ENCODE results near the gene CEL.
"Not testable (repeated sequence)": the region's sequence is repeated elsewhere in the genome, so short reads cannot be mapped to it uniquely, and the experiment has no call there.

The CEL gene

DNA sequence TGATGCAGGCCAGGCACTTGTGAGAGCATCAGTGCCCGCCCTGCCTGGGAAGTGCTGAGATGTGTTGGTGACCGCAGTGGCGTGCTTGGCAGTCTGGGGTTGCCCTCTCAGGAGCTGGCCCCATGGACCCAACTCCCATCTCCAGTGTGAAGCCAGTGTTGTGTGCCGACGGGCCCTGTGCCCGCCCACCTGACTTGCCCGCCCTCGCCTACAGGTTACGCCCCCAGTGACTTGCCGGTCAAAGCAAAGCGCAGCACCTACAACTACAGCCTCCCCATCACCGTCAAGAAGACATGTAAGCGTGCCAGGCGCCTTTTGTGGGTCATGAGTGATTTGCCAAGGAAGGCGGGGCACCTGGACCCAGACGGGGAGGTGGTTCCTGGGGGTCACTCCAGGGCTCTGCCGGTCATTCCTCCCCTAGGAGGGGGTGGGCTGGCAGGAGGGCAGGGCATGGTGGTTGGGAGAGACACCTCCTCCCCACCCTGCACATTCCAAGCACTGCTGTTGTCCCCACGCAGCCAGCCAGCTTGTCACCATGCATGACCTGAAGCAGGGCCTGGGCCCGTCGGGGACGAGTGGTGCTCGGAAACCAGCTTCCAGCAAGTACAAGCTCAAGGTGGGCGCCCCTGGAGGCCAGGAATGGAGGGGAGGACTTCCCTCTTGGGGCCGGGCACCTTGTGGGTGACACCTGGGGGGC is 7.4 kb upstream of the CEL start:
- TF ChIP-seq POLR2A (IDR thresholded peaks at IDR 0.05; ENCODE audit: low read depth, low read length): no peak
- FAIRE-seq (no peak), DNase-seq (ENCODE audit: insufficient read length, low spot score) (no peak)

DNA sequence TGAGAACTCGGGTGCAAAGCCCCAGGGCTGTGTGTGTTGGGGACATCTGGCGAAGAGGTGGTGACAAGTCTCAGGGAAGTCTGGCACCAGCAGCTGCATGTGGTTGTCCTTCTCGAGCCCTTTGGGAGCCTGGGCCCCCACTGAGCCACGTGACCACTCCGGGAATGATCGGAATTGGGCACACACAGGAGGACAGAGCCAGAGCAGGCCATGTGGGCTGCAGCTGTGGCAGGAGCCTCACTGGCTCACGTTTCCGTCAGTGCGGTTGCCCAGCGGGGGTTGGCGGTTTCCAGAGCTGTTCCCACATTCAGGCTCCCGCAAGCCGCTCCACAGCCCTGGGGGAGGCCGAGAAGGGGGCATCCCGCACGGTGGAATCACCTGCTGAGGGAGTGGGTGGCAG is 6.8 kb upstream of the CEL start:
- DNase-seq (ENCODE audit: insufficient read length, low spot score) (no peak), FAIRE-seq (no peak)
- TF ChIP-seq POLR2A (IDR thresholded peaks at IDR 0.05; ENCODE audit: low read depth, low read length): no peak

DNA sequence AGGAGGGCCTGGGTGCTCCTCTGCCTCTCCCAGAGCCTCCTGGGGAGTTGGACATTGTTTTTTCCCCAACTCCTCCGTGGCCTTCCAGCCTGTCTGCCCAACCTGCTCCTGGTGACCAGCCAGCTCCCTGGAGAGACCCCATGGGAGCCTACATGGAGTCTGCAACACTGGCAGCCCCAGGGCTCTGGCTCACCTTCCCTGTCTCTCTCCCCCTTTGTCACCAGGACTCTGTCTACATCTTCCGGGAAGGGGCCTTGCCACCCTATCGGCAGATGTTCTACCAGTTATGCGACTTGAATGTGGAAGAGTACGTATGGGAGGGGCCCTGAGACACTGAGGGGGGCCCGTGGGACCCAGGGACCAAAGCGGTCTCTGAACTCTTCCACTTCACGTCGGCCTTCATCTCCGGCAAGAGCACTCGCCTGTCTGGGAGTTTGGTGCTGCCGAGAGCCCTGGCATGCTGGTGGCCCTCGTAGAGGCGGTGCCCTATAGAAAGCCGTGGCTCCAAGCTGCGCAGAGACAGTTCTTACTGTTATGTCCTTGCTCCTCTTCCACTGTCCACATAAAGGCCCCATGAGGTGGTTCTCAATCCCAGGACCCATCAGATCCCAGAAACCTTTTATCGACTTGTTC is 5.9 kb upstream of the CEL start:
- DNase-seq (ENCODE audit: insufficient read length, low spot score): no peak
- FAIRE-seq: no peak
- no peak for TF ChIP-seq POLR2A (IDR thresholded peaks at IDR 0.05; ENCODE audit: low read depth, low read length)

DNA sequence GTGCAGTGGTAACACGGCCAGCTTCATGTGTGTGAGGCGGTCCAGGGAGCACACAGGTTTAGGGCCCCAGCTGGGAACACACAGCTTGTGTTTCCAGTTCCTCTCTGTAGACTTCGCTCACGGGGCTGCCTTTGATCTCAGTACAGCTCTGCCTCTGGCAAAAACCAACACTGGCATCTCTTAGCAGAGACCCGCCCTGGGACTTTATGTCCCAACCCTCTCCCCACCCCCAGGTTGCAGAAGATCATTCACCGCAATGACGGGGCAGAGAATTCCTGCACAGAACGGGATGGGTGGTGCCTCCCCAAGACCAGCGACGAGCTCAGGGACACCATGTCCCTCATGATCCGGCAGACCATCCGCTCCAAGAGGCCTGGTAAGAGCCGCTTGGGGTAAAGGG is 5.2 kb upstream of the CEL start:
- TF ChIP-seq POLR2A (IDR thresholded peaks at IDR 0.05; ENCODE audit: low read depth, low read length): no peak
- DNase-seq (ENCODE audit: insufficient read length, low spot score) (no peak), FAIRE-seq (no peak)

DNA sequence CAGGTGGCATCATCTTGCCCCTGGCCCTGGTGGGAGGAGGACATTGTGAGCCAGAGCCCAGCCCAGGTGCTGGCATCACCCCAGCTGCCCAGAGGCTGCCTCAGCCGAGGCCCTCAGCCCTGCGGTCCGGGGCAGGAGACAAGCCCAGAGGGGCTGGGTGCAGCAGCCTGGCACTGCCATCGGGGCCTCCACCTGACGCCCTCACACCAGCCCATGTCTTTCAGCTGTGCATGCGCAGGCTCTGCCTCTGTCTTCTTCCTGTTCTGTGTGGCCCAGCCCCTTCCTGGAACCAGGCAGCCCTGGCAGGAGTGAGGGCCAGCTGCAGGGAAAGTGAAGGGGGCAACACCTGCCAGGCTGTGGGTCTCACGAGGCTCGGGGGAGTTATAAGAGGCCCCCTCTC is 4.8 kb upstream of the CEL start:
- DNase-seq (ENCODE audit: insufficient read length, low spot score): no peak
- no peak for FAIRE-seq
- TF ChIP-seq POLR2A (IDR thresholded peaks at IDR 0.05; ENCODE audit: low read depth, low read length): no peak

DNA sequence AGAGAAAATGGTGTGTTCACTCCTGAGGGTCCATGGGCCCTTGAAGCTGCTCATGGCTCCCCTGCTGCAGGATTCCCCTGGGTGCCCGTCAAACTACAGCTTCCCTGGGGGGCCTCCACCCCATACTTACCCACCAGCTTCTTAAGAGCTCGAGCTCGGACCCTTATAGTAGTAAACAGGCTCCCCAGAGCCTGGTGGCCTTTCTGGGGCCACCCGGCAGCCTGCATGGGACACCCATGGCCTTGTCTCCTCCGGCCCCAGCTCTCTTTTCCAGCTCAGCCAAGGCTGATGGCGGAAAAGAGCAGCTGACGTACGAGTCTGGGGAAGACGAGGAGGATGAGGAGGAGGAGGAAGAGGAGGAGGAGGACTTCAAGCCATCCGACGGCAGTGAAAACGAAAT is 4.2 kb upstream of the CEL start:
- no peak for DNase-seq (ENCODE audit: insufficient read length, low spot score)
- FAIRE-seq: no peak
- TF ChIP-seq POLR2A (IDR thresholded peaks at IDR 0.05; ENCODE audit: low read depth, low read length): no peak

DNA sequence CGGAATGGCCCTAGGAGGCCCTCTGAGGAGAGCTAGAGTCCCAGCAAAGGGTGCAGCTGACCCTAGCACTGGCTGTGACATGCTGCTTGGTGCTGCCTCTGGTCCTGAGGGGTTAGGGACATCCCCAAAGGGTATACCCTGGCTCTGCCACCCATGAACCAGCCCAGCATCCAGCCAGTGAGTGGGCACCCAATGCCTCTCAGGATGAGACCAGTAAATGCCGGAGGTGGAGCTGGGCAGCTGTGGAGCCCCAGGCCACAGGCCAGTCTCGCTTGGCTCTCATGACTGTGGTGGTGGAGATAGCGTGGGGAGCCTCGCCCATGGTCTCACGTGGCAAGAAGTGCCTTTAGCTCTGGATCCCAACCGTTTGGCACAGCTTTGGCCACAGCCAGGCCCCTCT is 3.7 kb upstream of the CEL start:
- FAIRE-seq (no peak), DNase-seq (ENCODE audit: insufficient read length, low spot score) (no peak)
- no peak for TF ChIP-seq POLR2A (IDR thresholded peaks at IDR 0.05; ENCODE audit: low read depth, low read length)

DNA sequence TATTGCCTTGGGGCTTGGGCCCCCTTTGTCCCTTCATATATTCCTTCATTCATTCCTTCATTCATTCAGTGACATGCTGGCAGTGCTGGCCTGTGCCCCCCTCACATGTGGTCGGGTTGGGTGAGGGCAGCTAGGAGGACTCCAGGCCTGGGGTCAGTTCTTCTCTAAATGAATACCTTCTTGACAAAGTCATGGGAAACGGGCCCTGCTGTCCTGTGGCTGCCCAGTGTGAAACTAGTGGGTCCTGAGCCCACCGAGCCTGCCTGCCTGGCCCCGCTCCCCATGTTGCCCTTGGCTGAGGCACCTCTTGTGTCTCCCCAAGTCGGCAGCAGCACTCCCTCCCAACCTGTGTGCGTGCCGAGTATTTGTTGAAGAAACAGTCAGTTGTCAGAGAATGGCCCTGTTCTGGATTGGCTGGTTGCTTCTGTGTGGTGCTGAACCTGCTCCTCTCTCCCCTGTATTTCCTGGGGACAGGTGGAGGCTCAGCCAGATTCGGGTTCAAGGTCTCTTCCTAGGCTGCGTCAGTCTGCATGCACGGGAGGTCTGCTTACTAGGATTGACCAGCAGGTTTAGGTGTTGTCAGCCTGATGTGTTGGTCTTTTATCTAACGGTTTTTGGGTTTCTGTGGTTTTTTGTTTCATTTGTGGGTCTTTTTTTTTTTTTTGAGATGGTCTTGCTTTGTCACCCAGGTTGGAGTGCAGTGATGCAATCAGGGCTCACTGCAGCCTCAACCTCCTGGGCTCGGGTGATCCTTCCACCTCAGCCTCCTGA is 3.0 kb upstream of the CEL start:
- no peak for DNase-seq (ENCODE audit: insufficient read length, low spot score)
- FAIRE-seq: no peak

DNA sequence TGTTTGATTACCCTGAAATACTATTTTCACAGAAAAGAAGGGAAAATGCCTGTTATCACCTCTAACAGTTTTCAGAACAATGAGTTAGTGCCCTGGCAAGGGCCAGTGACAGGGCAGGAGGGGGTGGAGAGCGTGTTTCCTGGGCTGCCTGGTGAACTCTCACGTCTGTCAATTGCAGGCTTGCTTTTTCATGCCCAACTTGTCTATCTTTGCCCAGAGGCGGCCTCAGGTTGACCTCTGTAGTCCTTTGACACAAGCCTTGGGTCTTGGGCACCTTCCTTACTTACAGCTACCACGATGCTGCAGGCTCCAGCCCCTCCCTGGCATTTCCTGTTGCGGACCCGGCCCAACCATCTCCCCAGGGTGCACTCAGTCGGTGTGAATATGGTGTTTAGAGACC is 2.2 kb upstream of the CEL start:
- FAIRE-seq (no peak), DNase-seq (ENCODE audit: insufficient read length, low spot score) (no peak)
- TF ChIP-seq POLR2A (IDR thresholded peaks at IDR 0.05; ENCODE audit: low read depth, low read length): no peak

More for the DNA sequence above, 3.0 kb upstream of the CEL start:
- no peak for TF ChIP-seq POLR2A (IDR thresholded peaks at IDR 0.05; ENCODE audit: low read depth, low read length)

DNA sequence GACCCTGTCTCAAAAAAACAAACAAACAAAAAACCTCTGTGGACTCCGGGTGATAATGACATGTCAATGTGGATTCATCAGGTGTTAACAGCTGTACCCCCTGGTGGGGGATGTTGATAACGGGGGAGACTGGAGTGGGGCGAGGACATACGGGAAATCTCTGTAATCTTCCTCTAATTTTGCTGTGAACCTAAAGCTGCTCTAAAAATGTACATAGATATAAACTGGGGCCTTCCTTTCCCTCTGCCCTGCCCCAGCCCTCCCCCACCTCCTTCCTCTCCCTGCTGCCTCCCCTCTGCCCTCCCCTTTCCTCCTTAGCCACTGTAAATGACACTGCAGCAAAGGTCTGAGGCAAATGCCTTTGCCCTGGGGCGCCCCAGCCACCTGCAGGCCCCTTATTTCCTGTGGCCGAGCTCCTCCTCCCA is 1.4 kb upstream of the CEL start:
- no peak for TF ChIP-seq POLR2A (IDR thresholded peaks at IDR 0.05; ENCODE audit: low read depth, low read length)
- DNase-seq (ENCODE audit: insufficient read length, low spot score): no peak
- FAIRE-seq: no peak

DNA sequence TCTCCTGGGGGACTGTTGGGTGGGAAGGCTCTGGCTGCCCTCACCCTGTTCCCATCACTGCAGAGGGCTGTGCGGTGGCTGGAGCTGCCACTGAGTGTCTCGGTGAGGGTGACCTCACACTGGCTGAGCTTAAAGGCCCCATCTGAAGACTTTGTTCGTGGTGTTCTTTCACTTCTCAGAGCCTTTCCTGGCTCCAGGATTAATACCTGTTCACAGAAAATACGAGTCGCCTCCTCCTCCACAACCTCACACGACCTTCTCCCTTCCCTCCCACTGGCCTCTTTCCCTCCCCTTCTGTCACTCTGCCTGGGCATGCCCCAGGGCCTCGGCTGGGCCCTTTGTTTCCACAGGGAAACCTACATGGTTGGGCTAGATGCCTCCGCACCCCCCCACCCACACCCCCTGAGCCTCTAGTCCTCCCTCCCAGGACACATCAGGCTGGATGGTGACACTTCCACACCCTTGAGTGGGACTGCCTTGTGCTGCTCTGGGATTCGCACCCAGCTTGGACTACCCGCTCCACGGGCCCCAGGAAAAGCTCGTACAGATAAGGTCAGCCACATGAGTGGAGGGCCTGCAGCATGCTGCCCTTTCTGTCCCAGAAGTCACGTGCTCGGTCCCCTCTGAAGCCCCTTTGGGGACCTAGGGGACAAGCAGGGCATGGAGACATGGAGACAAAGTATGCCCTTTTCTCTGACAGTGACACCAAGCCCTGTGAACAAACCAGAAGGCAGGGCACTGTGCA is 590 bp upstream of the CEL start:
- FAIRE-seq; DNase-seq (ENCODE audit: insufficient read length, low spot score): not testable (repeated sequence)

DNA sequence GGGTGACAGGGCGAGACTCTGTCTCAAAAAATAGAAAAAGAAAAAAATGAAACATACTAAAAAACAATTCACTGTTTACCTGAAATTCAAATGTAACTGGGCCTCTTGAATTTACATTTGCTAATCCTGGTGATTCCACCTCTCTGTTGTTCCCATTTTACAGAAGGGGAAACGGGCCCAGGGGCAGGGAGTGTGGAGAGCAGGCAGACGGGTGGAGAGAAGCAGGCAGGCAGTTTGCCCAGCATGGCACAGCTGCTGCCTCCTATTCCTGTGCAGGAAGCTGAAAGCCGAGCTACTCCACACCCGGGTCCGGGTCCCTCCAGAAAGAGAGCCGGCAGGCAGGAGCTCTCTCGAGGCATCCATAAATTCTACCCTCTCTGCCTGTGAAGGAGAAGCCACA is 788 bp downstream of the CEL start:
- not testable (repeated sequence) for FAIRE-seq

DNA sequence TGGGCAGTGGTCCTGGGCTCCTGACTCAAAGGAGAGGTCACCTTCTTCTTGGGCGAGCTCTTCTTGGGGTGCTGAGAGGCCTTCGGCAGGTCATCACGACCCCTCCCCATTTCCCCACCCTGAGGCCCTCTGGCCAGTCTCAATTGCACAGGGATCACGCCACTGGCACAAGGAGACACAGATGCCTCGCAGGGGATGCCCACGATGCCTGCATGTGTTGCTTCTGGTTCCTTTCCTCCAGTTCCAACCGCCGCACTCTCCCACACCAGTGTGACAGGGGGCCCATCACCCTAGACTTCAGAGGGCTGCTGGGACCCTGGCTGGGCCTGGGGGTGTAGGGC is 1.3 kb downstream of the CEL start:
- no peak for FAIRE-seq
- no peak for TF ChIP-seq POLR2A (IDR thresholded peaks at IDR 0.05; ENCODE audit: low read depth, low read length)

More for the DNA sequence above, 788 bp downstream of the CEL start:
- not testable (repeated sequence) for DNase-seq (ENCODE audit: insufficient read length, low spot score)

DNA sequence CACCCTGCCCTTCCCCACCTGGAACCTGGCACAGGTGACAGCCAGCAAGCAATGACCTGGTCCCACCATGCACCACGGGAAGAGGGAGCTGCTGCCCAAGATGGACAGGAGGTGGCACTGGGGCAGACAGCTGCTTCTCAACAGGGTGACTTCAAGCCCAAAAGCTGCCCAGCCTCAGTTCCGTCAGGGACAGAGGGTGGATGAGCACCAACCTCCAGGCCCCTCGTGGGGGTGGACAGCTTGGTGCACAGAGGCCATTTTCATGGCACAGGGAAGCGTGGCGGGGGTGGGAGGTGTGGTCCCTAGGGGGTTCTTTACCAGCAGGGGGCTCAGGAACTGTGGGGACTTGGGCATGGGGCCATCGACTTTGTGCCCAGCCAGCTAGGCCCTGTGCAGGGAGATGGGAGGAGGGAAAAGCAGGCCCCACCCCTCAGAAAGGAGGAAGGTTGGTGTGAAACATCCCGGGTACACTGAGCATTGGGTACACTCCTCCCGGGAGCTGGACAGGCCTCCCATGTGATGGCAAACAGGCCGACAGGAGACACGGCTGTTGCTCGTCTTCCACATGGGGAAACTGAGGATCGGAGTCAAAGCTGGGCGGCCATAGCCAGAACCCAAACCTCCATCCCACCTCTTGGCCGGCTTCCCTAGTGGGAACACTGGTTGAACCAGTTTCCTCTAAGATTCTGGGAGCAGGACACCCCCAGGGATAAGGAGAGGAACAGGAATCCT is 1.9 kb downstream of the CEL start:
- no peak for TF ChIP-seq POLR2A (IDR thresholded peaks at IDR 0.05; ENCODE audit: low read depth, low read length)
- no peak for FAIRE-seq
- no peak for DNase-seq (ENCODE audit: insufficient read length, low spot score)

More for the DNA sequence above, 1.3 kb downstream of the CEL start:
- no peak for DNase-seq (ENCODE audit: insufficient read length, low spot score)
